Body of pancreas (tissue), 4 donors: ENCODE results near the gene NAA38.

Experiments used
- POLR2A ChIP-seq, 3 donors: fragments of 450-650 bp; IDR thresholded peaks; one replicate each; pipeline ENCODE4 v1.6.1; 2016; ENCODE audit warnings: antibody characterized with exemption in 3 of 3, mild to moderate bottlenecking in 2 of 3
- TF ChIP-seq, protein P1 (sequence below), 7 experiments: fragments of 450-650 bp in 4 of 7; fragments of 200-600 bp in 3 of 7; sonication (generic) in 3 of 7; IDR thresholded peaks; one replicate each; pipeline ENCODE4 v1.5.1; 2016 to 2019; ENCODE audit warnings: antibody characterized with exemption in 7 of 7

DNA sequence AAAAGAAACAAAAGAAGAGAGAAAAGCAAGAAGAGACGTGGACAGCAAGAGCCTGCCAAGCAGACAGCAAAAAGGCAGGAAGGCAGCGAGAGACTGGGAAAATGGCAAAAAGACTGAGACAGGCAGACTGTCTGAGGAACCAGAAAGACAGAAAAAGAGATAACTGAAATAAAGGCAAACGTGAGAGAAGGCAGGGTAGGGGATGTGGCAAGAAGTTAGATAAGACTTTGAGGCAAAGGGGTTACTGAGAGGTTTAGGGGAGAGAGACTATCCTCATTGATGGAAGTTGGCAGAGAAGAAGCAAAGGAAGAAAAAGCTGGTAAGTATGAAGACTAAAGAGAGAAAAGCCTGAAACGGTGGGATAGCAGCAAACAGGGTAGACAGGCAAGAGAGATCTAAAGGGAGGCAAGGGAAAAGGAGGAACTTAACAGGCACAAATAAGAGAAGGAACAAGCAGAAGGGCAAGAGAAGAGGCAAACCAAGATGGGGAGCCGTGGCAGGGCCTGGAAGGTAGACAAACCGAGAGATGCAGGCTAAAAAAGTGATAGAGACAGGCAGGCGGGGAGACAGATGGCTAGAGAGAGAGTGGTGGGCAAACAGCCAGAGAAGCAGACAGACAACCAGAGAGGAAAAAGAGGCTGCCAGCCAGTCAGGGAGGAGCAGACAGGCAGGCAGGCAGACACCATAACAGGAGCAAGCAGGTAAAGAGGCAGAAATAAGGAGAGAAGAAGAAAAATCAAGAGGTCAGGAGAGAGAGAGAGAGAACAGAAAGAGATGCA is 24.1 kb upstream of the NAA38 start:
- TF ChIP-seq, protein P1, sequence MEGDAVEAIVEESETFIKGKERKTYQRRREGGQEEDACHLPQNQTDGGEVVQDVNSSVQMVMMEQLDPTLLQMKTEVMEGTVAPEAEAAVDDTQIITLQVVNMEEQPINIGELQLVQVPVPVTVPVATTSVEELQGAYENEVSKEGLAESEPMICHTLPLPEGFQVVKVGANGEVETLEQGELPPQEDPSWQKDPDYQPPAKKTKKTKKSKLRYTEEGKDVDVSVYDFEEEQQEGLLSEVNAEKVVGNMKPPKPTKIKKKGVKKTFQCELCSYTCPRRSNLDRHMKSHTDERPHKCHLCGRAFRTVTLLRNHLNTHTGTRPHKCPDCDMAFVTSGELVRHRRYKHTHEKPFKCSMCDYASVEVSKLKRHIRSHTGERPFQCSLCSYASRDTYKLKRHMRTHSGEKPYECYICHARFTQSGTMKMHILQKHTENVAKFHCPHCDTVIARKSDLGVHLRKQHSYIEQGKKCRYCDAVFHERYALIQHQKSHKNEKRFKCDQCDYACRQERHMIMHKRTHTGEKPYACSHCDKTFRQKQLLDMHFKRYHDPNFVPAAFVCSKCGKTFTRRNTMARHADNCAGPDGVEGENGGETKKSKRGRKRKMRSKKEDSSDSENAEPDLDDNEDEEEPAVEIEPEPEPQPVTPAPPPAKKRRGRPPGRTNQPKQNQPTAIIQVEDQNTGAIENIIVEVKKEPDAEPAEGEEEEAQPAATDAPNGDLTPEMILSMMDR (IDR thresholded peaks at IDR 0.05), result no peak
- no peak for TF ChIP-seq POLR2A (IDR thresholded peaks at IDR 0.05)
